ENCODE data around the gene AKAP8L. TPM values are rescaled to one million over a fixed set of nuclear protein-coding genes. Genes with fewer than 3 reads are reported as not detected.

AKAP8L gene
- total and polyA plus RNA-seq, 2 donors from 2014 or later = 44.3 to 122 TPM

DNA sequence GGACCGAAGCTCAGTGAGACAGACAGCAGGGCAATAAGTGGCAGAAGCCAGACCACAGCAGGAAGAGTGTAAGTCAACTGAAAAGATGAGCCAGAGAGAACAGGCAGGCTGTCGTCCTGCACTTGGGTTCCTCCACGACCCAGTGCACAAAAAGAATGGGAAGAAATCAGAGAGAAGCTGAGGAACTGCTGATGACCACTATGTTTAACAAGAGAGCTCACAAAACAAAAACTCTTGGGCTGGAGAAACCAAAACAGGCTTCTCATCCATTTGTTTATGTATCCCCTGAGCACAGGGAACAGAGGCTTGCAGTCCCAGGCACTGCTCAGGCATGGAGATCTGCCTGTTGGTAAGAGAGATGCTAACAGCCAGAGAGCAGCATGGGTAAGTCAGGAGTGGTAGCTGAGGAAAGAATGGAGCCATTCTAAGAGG lies 14.0 kb downstream of the AKAP8L start:
- no peaks in the 10 kb centered on the region for H3K9me3 ChIP-seq (ENCODE audit: control insufficient read depth in 2 of 3, insufficient read depth in 1 of 3, low read length in 3 of 3)
- FAIRE-seq (no peak), DNase-seq (no peak)
- H3K36me3 ChIP-seq (ENCODE audit: control insufficient read depth in 2 of 3, insufficient read depth in 3 of 3, low read length in 3 of 3) = peaks cover 2 to 49% (median 16%) of the 10 kb centered on the region in 3 donors
- peak overlapping the region in 1 of 2 donors; percentile 2 for H3K27ac ChIP-seq (ENCODE audit: low read depth in 2 of 2, low read length in 2 of 2)
- H3K4me1 ChIP-seq (ENCODE audit: control insufficient read depth in 2 of 3, insufficient read depth in 2 of 3, low read depth in 1 of 3, low read length in 3 of 3) = peaks cover 0 to 21% (median 21%) of the 10 kb centered on the region in 3 donors
- no peaks in the 10 kb centered on the region for H3K27me3 ChIP-seq (ENCODE audit: control insufficient read depth, insufficient read depth, low read length)
- intact Hi-C loops (cut with DNase I) = no loop called here
- no peak overlapping the region for H3K4me3 ChIP-seq (ENCODE audit: low read length in 3 of 3)
- H3K9ac ChIP-seq (ENCODE audit: low read length in 3 of 3) = peak overlapping the region in 1 of 3 donors; percentile 34
- no peak for TF ChIP-seq CTCF (IDR thresholded peaks at IDR 0.05; ENCODE audit: borderline replicate concordance, extremely low read depth, insufficient read depth)

GRCh38 chr19:15404097-15404779 lies 14.6 kb downstream of the AKAP8L start:
- Histone ChIP-seq H3K9ac (ENCODE audit: low read length in 3 of 3) (peak overlapping the region in 1 of 3 donors; percentile 34), H3K4me3 (ENCODE audit: low read length in 3 of 3) (peak overlapping the region in 1 of 3 donors; percentile 10), H3K27me3 (ENCODE audit: control insufficient read depth, insufficient read depth, low read length) (no peaks in the 10 kb centered on the region), H3K9me3 (ENCODE audit: control insufficient read depth in 2 of 3, insufficient read depth in 1 of 3, low read length in 3 of 3) (no peaks in the 10 kb centered on the region), H3K4me1 (ENCODE audit: control insufficient read depth in 2 of 3, insufficient read depth in 2 of 3, low read depth in 1 of 3, low read length in 3 of 3) (peaks cover 0 to 21% (median 19%) of the 10 kb centered on the region in 3 donors), H3K27ac (ENCODE audit: low read depth in 2 of 2, low read length in 2 of 2) (peak overlapping the region in 1 of 2 donors; percentile 2), H3K36me3 (ENCODE audit: control insufficient read depth in 2 of 3, insufficient read depth in 3 of 3, low read length in 3 of 3) (peaks cover 2 to 51% (median 19%) of the 10 kb centered on the region in 3 donors)
- intact Hi-C loops (cut with DNase I) = no loop called here
- FAIRE-seq (no peak), DNase-seq (no peak)
- TF ChIP-seq CTCF (IDR thresholded peaks at IDR 0.05; ENCODE audit: borderline replicate concordance, extremely low read depth, insufficient read depth) = no peak

DNA sequence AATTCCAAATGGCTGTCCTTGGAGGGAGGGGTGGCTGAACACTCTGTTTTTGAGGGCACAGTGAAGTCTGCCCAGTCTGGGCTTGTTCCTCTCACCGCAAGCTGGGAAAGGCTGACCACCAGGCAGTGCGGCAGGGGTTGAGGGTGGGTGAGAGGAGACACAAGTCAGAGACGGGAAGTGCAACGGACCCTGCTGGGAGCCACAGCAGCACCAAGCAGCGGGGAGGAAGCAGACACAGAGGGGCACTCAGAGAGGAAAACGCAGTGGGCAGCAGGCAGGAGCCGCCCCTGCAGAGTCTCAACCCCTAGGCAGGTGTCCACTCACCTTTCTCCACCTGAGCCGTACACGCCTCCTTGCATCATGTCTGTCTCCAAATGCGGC lies 15.6 kb downstream of the AKAP8L start:
- H3K4me1 ChIP-seq (ENCODE audit: control insufficient read depth in 2 of 3, insufficient read depth in 2 of 3, low read depth in 1 of 3, low read length in 3 of 3) = peaks cover 0 to 21% (median 18%) of the 10 kb centered on the region in 3 donors
- DNase-seq (no peak), FAIRE-seq (no peak)
- H3K27me3 ChIP-seq (ENCODE audit: control insufficient read depth, insufficient read depth, low read length) = no peaks in the 10 kb centered on the region
- H3K4me3 ChIP-seq (ENCODE audit: low read length in 3 of 3) = no peak overlapping the region
- H3K36me3 ChIP-seq (ENCODE audit: control insufficient read depth in 2 of 3, insufficient read depth in 3 of 3, low read length in 3 of 3) = peaks cover 2 to 49% (median 20%) of the 10 kb centered on the region in 3 donors
- H3K27ac ChIP-seq (ENCODE audit: low read depth in 2 of 2, low read length in 2 of 2) = no peak overlapping the region
- H3K9me3 ChIP-seq (ENCODE audit: control insufficient read depth in 2 of 3, insufficient read depth in 1 of 3, low read length in 3 of 3) = no peaks in the 10 kb centered on the region
- H3K9ac ChIP-seq (ENCODE audit: low read length in 3 of 3) = no peak overlapping the region
- TF ChIP-seq CTCF (IDR thresholded peaks at IDR 0.05; ENCODE audit: borderline replicate concordance, extremely low read depth, insufficient read depth) = no peak
- intact Hi-C loops (cut with DNase I) = no loop called here
